AML-193 (cell line): ENCODE measurements around the gene SATL1.
"Not testable (repeated sequence)": the region's sequence is repeated elsewhere in the genome, so short reads cannot be mapped to it uniquely, and the experiment has no call there.

ENCODE experiments used
- DNase-seq, 2 experiments: peaks; one replicate each; lab custom pipeline; 2025; lab: John Stamatoyannopoulos, UW

Gene SATL1, protein sequence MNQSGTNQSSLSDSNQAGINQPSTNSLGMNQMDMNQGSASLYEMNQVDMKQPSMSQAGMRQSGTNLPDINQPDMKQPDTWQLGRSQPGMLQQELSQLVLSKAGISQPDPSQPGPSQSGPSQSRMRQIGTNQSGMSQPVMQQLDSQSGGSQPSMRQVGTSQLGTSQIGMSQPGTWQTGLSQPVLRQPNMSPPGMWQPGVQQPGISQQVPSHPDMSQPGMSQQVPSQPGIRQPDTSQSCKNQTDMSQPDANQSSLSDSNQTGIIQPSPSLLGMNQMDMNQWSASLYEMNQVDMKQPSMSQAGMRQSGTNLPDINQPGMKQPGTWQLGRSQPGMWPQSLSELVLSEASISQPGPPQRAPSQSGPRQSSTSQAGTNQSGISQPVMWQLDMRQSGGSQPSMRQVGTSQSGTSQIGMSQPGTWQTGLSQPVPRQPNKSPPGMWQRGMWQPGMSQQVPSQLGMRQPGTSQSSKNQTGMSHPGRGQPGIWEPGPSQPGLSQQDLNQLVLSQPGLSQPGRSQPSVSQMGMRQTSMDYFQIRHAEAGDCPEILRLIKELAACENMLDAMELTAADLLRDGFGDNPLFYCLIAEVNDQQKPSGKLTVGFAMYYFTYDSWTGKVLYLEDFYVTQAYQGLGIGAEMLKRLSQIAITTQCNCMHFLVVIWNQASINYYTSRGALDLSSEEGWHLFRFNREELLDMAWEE

DNA sequence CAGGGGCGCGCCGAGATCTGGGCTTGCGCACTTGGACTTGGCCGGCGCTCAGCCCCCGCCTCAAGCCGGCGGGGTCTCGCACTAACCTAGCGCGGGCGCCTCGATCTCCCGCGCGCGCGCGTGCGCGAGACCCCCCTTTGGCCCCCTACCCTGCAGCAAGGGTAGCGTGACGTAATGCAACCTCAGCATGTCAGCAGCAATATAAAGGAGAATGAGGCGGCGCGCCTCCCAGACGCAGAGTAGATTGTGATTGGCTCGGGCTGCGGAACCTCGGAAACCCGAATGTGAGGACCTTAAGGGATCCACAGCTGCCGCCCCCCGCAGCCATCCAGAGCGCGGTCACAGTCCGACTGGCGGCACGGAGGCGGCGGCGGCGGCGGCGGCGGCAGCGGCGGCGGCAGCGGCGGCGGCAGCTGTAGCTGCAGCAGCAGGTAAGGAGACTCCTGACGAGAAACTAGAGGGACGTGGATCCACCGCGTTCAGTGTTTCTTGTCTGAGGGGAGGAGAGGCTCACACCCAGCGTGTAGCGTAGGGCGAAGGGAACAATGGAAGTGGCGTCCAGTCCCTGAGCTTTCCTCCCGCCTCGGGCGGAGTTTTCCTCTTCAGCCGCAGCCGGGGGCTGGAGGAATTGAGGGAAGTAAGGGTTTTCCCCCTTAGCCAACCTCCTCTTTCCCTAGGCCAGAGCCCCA, at the start of gene SATL1, which contains the start of gene ZNF711:
Gene SATL1 (minus strand): TSS at position 19 of the 689 bp plus-strand sequence. CDS start 134,811 bp downstream, outside the sequence.
Gene ZNF711 (plus strand): TSS at position 231 of the 689 bp plus-strand sequence. CDS start 3,582 bp downstream, outside the sequence.
- DNase-seq = no peak

DNA sequence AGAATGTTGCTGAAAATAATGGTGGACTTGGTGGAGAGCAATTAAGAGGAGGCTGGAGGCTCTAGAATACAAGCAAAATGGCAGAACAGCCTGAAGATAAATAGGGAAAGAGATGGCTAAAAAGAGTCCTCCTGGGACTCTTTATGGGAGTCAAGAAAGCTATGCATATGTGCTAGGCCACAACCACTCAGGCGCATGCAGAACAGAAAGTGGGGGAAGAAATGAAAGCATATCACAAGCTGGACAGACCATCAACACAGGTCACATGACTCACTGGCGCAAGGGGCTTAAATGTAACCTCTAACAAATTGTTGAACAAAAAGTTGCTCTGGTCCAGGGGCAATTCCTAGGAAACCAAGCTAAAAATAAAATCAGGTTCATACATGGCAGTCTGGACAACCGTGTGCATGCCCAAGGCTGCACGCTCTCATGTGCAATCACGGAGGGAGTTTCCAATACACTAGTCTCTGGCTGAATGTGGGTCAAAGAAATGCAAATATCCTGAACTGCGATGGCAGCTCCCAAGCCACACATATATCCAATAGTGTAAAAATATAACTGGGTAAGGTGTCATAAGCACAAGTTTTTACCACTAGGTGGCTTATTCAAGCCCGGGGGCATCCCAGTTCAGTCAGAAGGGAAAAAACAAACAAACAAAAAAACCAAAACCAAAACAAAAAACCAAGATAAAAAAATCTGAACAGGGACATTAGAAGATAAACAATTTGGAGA, 45.6 kb upstream of the SATL1 start:
- no peak for DNase-seq

DNA sequence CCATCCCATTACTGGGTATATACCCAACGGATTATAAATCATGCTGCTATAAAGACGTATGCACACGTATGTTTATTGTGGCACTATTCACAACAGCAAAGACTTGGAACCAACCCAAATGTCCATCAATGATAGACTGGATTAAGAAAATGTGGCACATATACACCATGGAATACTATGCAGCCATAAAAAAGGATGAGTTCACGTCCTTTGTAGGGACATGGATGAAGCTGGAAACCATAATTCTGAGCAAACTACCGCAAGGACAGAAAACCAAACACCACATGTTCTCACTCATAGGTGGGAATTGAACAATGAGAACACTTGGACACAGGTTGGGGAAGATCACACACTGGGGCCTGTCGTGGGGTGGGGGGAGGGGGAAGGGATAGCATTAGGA, 41.7 kb upstream of the SATL1 start:
- DNase-seq = not testable (repeated sequence)

DNA sequence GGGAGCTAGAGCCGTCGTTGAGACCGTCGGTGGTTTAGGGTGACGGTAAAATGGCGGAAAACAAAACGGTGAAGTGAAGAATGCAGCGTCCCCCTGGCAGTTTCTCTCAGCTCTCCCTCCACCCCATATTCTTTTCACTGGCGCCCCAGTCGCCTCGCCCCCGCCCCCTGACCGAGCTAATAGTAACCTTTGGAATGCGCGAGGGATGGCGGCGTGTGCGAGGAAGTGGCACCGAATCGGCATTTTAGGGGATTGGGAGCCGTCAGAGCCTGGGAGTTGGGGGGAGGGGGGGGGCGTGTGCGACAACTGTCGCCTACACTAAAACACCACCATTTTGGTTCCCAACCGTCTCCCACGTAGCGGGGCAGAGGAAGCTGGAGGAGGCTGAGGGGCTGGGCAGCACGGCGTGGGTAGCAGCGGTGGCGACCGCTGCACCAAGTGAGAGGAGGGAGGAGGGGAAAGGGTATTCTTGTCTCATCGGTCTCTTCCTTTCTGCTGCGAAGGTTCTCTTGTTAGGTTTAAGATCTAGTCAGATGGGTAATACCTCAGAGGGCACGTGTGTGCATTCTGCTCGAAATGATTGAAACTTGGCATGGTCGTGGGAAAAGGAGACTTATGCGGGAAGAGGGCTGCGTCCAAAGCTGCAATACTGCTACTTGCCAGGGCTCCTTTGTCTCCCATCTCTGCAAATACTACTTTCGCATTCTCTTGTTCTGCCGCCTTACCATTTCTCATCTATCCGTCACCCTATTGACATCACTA, 1.1 kb upstream of the SATL1 start:
- DNase-seq = no peak

DNA sequence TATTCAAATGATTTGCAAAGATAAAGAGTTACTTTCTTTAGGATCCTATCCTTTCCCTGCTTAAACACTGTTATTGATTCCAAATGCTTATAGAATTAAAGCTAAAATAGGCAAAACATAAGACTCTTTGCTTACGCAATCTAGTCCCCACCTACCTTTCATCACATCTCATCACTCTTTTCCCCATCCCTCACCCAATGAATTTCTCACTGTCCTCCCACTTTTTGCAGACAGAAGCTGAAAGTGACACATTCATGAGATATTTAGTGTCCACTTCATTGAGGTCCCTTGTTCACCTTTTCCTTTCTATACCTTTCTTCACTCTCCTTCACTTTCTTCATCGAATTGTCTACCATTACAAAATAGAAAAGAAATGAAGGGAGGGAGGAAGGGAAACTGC, 424 bp downstream of the SATL1 start:
- no peak for DNase-seq

DNA sequence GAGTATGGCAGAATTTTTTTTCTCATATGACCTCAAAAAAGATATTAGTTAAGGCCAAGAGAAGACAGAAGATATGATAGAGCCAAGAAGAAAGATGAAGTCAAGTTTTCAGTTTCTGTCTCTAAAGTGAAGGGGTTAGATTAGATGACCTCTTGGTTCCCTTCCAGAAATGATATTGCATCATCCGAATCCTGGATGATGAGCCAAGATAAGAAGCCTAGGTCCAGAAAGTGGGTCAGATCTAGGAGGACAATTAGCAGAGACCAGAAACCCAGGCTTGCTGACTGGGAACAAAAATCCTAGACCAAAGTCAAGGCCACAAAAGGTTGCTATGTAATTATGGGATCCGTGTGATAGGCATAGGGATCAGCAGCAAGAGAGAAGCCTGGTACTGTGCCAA, 20.2 kb downstream of the SATL1 start:
- no peak for DNase-seq

DNA sequence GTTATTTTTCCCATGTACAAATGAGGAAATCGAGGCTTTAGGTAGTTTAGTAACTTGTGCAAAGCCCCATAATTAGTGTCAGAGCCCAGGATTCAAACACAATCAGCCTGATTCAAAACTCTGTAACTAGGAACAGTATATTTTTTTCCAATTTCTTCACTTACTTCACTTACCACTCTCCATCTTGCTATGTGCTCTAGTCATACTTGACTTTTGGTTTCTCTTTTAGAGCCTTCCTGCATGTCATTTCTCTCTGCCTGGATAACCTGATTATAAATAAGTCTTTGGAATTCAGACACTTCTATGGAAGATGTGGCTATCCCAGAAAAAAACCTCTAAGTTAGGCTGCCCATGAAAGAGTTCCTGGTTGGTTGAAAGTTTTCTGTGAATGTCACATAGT, 22.2 kb downstream of the SATL1 start:
- no peak for DNase-seq

DNA sequence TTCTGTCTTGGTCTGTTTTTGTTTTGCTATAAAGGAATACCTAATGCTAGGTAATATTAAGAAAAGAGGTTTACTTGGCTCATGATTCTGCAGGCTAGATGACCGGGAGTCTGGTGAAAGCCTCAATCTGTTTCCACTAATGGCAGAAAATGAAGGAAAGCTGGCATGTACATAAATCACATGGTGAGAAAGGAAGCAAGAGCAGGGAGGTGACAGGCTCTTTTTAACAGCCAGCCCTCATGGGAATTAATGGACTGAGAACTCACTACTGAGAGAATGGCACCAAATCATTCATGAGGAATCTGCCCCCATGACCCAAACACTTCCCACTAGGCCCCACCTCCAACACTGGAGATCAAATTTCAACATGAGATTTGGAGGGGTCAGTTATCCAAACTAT, 27.6 kb downstream of the SATL1 start:
- no peak for DNase-seq

DNA sequence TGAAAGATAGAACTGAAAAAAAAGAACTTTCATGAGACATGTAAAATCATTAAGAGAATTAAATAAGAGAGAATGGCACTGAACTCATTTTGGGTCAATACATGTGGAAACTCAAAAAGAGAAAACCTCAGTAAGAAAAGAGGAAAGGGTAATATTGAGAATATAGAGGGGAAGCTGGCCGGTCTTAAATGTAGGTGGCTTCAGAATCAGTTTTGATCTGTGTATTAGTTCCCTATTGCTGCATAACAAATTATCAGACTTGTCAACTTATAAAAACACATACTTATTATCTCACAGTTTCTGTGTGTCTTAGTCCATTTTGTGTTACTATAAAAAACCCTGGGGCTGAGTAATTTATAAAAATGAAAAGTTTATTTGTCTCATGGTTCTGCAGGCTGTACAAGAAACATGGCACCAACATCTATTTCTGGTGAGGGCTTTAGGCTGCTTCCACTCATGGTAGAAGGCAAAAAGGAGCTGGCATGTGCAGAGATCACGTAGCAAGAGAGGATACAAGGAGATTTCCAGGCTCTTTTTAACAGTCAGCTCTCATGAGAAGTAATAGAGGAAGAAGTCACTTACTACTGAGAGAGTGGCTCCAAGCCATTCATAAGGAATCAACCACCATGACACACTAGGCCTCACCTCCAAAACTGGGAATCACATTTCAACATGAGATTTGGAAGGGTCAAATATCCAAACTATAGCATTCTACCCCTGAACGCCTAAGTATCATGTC, 29.6 kb downstream of the SATL1 start:
- no peak for DNase-seq

DNA sequence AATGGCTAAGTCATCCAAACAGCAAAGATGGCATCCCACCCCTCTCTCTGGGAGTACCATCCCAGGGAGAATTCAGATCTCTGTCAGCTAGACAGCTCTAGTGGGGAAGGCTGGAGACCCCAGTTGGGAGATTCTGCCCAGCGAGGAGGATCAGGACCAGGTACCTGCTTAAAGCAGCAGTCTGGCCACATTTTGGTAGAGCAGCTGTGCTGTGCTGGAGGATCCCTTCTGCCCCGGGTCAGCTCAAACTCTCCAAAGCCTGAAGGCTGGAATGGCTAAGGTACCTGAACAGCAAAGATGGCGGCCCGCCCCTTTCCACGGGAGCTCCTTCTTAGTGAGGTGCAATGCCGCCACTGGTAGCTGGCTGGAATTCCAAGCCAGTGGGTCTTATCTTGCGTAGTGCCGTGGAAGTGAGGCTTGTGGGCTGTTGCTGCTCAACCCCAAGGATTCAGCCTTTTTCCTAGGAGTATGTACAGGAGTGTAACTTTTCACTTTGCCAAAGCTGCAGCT, 40.1 kb downstream of the SATL1 start:
- no peak for DNase-seq

DNA sequence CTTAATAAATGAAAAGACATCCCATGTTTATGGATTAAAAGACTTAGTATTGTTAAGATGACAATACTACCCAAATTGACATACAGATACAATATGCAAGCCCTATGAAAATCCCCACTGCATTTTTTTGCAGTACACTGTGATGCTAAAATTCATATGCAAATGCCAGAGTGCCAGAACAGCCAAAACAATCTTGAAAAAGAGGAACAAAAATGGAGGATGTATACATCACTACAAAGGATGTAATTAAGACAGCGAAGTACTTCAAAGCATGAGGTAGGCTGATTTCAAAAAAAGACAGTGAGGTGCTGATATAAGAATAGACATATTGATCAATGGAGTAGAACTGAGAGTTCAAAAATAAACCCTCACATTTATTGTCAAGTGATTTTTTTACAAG, 47.3 kb downstream of the SATL1 start:
- no peak for DNase-seq

DNA sequence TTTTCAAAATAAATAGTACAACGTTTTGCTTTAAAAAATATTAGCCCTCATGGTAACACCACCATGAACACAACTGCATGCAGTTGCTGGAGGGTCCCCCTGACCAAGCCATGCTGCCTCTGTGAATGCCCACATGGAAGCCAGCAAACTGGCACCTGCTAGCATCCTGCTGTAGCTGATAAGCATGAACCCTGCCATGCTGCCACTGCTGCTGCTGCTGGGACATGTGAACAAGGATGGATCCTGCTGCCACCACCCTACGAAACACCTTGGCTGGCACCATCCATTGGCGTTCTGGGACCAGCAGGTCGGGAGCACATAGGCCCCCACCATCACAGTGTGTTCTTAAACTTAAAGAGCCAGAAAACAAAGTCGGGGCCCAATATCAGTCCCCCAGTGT, 83.9 kb downstream of the SATL1 start:
- DNase-seq = no peak

DNA sequence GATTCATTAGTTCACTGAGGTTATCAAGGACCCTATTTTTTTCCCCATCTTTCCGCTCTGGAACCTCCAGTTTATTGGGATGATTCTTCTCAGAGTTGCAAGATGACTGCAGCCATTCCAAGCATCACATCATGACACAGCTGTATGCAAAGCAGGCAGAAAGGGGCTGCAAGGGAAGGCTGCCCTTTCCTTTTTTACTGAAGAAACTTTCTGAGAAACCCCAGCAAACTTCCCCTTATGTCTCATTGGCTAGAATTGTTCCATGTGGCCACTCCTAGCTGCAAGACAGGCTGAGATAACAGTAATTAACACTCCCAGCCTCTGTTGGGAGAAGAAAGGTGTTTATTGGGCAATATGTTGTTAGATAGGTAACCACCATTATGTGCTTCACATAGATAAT, 102.6 kb downstream of the SATL1 start:
- DNase-seq = no peak

DNA sequence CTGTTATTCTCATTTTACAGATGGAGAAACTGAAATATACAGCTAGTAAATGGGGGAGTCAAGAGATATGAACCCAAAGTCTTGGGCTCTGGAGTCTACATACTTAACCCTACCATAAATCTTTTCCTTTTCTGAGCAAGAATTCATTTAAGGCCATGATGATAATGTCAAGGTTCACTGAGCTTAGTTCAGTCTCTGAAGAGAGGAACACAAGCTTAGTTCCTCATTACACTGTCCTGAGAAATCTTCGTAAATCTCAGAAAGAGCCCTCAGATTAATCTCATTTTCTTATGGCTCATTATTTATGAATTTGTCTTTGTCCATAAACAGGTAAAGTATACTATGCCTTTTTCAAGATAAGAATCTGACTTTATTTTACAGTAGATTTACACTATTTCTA, 104.2 kb downstream of the SATL1 start:
- no peak for DNase-seq

DNA sequence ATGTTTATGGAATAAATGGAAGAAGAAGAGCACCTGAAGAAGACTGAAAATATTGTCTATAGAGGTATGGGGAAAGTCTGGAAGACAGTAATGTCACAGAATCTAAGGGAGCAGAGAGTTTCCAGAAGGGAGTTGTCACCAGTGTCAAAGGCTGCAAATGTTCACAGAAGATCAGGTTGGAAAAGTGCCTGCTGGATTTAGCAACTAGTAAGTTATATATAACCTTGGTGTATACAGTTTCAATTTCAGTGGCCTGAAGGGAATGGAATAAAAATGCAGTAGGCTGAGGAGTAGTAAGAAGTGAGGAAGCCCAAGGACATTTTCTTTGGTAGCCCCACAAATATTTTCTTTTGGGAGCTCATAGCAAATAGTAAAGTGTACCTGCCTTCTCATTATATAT, 107.2 kb downstream of the SATL1 start:
- DNase-seq = no peak

DNA sequence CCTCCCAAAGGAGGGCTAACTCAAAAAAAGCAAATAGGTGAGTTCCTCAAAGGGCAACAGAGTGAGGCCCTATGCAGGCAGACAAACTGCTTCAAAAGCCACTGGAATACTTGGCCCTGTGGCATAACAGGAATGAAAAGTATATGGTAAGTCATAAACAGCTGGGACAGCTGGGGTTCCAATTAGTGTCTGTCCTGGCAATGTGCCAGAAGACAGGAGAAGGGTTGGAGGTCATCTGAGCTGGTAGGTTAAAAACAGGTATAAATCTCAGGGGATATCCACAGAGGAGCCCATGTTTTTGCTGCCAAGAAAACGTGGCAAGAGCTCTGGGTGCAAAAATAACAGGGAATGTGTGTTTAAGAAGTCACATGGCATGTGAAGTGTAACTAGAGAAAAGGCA, 128.3 kb downstream of the SATL1 start:
- DNase-seq = no peak

DNA sequence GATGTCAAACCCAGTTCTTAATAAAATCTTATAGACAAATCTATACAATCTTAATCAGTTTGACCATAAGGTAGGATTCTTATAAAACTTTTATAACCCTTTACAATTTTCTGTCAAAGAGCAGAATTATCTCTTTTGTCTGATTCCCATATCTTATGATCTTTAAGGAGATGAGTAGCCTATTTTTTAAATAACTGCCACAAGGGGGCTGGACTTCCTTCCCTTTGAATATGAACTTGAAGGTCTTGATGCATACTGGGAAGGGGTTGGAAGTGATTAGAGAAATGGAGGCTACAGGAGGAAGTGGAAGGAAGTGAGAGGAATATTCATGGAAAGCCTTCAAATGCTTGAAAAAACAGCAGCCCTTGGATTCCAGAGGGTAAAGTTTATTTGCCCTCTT, 128.8 kb downstream of the SATL1 start:
- no peak for DNase-seq

DNA sequence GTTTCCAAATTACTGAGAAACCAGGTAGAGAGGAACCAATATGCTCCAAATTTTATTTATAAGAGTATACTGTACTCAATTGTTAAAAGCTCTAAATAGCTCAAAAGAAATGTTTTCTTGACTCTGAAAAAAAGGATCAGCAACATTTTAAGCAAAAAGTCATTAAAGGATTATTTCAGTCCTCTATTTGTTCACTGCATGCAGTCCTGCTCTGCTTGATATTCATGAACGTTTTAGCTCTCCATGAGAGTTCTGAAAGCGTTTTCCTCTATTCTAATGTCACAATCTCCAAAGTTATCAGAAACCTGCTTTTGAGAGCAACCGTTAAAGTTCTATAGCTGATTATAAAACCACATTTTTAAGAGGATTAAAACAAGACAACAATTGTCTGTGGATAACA, 129.4 kb downstream of the SATL1 start:
- no peak for DNase-seq

DNA sequence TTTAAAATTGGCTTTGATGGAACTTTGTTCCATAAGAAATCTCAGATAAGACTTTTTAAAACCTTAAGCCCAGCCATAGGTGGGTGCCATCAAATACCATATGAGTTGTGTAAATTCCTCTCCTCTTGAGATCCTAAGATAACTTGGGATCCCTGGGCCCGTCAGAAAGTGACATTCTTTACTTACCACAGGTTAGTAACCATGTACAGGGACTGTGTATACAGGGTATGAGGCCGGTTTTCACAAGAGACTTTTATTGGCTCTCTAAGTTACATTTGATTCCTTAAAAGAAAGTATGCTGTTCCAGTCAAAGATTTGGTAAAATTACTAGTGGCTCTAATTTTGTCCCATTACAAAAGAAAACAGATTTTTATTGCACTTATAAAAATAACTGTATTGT, 129.8 kb downstream of the SATL1 start:
- DNase-seq = no peak

DNA sequence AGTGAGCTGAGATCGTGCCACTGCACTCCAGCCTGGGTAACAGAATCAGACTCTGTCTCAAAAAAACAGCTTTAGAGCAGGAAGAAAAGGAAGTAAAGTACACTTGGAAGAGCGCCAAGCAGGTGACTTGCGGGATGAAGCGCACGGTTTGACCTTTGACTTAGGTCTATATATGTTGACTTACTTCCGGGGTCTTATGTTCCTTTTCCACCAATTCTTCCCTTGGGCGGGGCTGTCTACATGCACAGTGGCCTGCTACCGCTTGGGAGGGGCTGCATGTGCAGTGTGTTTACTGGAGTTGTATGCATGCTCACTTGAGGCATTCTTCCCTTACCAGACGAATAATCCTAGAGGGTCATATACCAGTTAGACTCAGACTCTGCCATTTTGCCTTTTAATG, 131.3 kb downstream of the SATL1 start:
- no peak for DNase-seq
